ENCODE data around the gene RNF187. TPM values are rescaled to one million over a fixed set of nuclear protein-coding genes. Genes with fewer than 3 reads are reported as not detected.

RNF187 gene
- total and polyA plus RNA-seq, 2 experiments from 2014 or later, result 52.4 to 135 TPM

- Histone ChIP-seq H3K9me2 (replicated peaks; ENCODE audit: insufficient read depth) (no peaks in the 10 kb centered on the region), H3K9me3 (ENCODE audit: low read depth) (no peaks in the 10 kb centered on the region), H3K4me1 (ENCODE audit: insufficient read depth) (peaks cover 8% of the 10 kb centered on the region), H3K79me2 (no peaks in the 10 kb centered on the region), H2AFZ (peak overlapping the region; percentile 86), H3K27me3 (peaks cover 6% of the 10 kb centered on the region), H3K4me3 (peak overlapping the region; percentile 17), H3K27ac (peak overlapping the region; percentile 33), H3K4me2 (peak overlapping the region; percentile 89), H4K20me1 (ENCODE audit: insufficient read depth, poor library complexity, severe bottlenecking) (no peaks in the 10 kb centered on the region), H3K36me3 (replicated peaks; ENCODE audit: insufficient read depth, low read depth) (no peaks in the 10 kb centered on the region)
- 7% methylated on average over 51 of the region's 51 CpGs for WGBS (ENCODE audit: low lambda C conversion rate, missing lambda C conversion rate)
- TF ChIP-seq CTCF (IDR thresholded peaks at IDR 0.05; ENCODE audit: poor library complexity) (no peak), EZH2 (IDR thresholded peaks at IDR 0.05; ENCODE audit: borderline replicate concordance) (no peak), EZH2phosphoT487 (IDR thresholded peaks at IDR 0.05; ENCODE audit: low read depth, severe bottlenecking, unreplicated experiment) (no peak)
- DNase-seq (ENCODE audit: low spot score), result peak; percentile 69
These were observed 41.1 kb upstream of the RNF187 start for GRCh38 chr1:228445843-228446650.

GRCh38 chr1:228446852-228447251 is 40.3 kb upstream of the RNF187 start:
- Histone ChIP-seq H3K27ac (no peak overlapping the region), H3K4me3 (no peak overlapping the region), H2AFZ (no peak overlapping the region), H3K4me2 (peak overlapping the region; percentile 89), H3K79me2 (no peaks in the 10 kb centered on the region), H4K20me1 (ENCODE audit: insufficient read depth, poor library complexity, severe bottlenecking) (no peaks in the 10 kb centered on the region), H3K27me3 (peaks cover 6% of the 10 kb centered on the region), H3K36me3 (replicated peaks; ENCODE audit: insufficient read depth, low read depth) (no peaks in the 10 kb centered on the region), H3K9me2 (replicated peaks; ENCODE audit: insufficient read depth) (no peaks in the 10 kb centered on the region), H3K9me3 (ENCODE audit: low read depth) (no peaks in the 10 kb centered on the region), H3K4me1 (ENCODE audit: insufficient read depth) (peaks cover 8% of the 10 kb centered on the region)
- DNase-seq (ENCODE audit: low spot score), result no peak
- WGBS (ENCODE audit: low lambda C conversion rate, missing lambda C conversion rate), result 52% methylated on average over 15 of the region's 15 CpGs
- no peak for TF ChIP-seq CTCF (IDR thresholded peaks at IDR 0.05; ENCODE audit: poor library complexity)

- Histone ChIP-seq H4K20me1 (ENCODE audit: insufficient read depth, poor library complexity, severe bottlenecking) (no peaks in the 10 kb centered on the region), H3K4me3 (no peak overlapping the region), H3K4me1 (ENCODE audit: insufficient read depth) (peaks cover 8% of the 10 kb centered on the region), H3K27me3 (peaks cover 6% of the 10 kb centered on the region), H3K9me2 (replicated peaks; ENCODE audit: insufficient read depth) (no peaks in the 10 kb centered on the region), H3K79me2 (no peaks in the 10 kb centered on the region), H3K27ac (no peak overlapping the region), H3K9me3 (ENCODE audit: low read depth) (no peaks in the 10 kb centered on the region), H3K4me2 (no peak overlapping the region), H2AFZ (no peak overlapping the region), H3K36me3 (replicated peaks; ENCODE audit: insufficient read depth, low read depth) (no peaks in the 10 kb centered on the region)
- DNase-seq (ENCODE audit: low spot score), result no peak
- 79% methylated on average over 6 of the region's 6 CpGs for WGBS (ENCODE audit: low lambda C conversion rate, missing lambda C conversion rate)
- no peak for TF ChIP-seq CTCF (IDR thresholded peaks at IDR 0.05; ENCODE audit: poor library complexity)
- TF ChIP-seq EZH2phosphoT487 (IDR thresholded peaks at IDR 0.05; ENCODE audit: low read depth, severe bottlenecking, unreplicated experiment), result no peak
- TF ChIP-seq EZH2 (IDR thresholded peaks at IDR 0.05; ENCODE audit: borderline replicate concordance), result no peak
These were observed 38.8 kb upstream of the RNF187 start for GRCh38 chr1:228448372-228448771.

Measured in hepatocyte (in vitro differentiated cells).